Psoas muscle (tissue), 8 donors: ENCODE results near the gene TAF10. TPM values are rescaled to one million over a fixed set of nuclear protein-coding genes. Genes with fewer than 3 reads are reported as not detected.
A peak's percentile ranks its signal among the peaks of the same experiment; 100 is the strongest.

Experiments used
- ATAC-seq, 4 donors: fragments of 200-7000 bp; cut with Tn5 transposase; one replicate each; pipeline ENCODE4 v1.9.1; 2020; ENCODE audit warnings: moderate library complexity in 3 of 4, mild to moderate bottlenecking in 2 of 4
- DNase-seq, 2 donors: peaks; one replicate each; pipeline ENCODE4 v3.0.0-alpha.2; 2020
- H3K27ac ChIP-seq: fragments of 200-600 bp; one replicate; pipeline ENCODE4 v1.8.0; 2022
- H3K27me3 ChIP-seq, 3 donors: fragments of 200-600 bp in 1 of 3; one replicate each; pipeline versions ENCODE4 v1.6.1 to v1.8.0; 2013 to 2022; ENCODE audit warnings: low read length in 2 of 3, mild to moderate bottlenecking in 2 of 3, moderate library complexity in 1 of 3; ENCODE audit not compliant: insufficient read depth in 3 of 3
- H3K36me3 ChIP-seq, 2 donors: fragments of 200-600 bp in 1 of 2; one replicate each; pipeline versions ENCODE4 v1.6.1 to v1.8.0; 2013 to 2022; ENCODE audit warnings: low read depth in 1 of 2, mild to moderate bottlenecking in 1 of 2, moderate library complexity in 1 of 2; ENCODE audit not compliant: insufficient read depth in 1 of 2
- H3K4me1 ChIP-seq: fragments of 200-600 bp; one replicate; pipeline ENCODE4 v1.8.0; 2022
- H3K4me3 ChIP-seq: fragments of 200-600 bp; one replicate; pipeline ENCODE4 v1.8.0; 2022; ENCODE audit warnings: mild to moderate bottlenecking
- H3K9me3 ChIP-seq: fragments of 200-600 bp; one replicate; pipeline ENCODE4 v1.8.0; 2022
- CTCF ChIP-seq: fragments of 200-600 bp; IDR thresholded peaks from one replicate; pipeline ENCODE4 v1.8.0; 2022; ENCODE audit warnings: antibody characterized with exemption
- WGBS, 3 donors: extraction: QIAGEN DNeasy Blood & Tissue Kit; methylation state at CpG; one replicate each; pipeline versions ENCODE4 v1.1.6 to v1.1.7; 2013; 5-methylcytosine and 5-hydroxymethylcytosine counted together
- intact Hi-C, 2 donors: fragments of 100-400 bp; cut with DNase I; formaldehyde crosslinking; loops; one replicate each; pipeline versions ENCODE4 v1.11.0 to v1.14.2; 2022
- polyA plus RNA-seq, 3 donors: library from polyadenylated mRNA; stranded (reverse); fragments of 200-250 nt; gene quantifications; one replicate each; pipeline ENCODE4 v1.2.3, GENCODE V29; 2013
- total RNA-seq, 4 donors: library from RNA; stranded (reverse); fragmentation: NEBNext Ultra II Directional in 2 of 4; extraction: Animal tissue kit (Norgen Biotek cat#: 25700) in 2 of 4; gene quantifications; one replicate each; pipeline versions ENCODE4 v1.2.1 to v1.2.4, GENCODE V29; 2021 to 2023
- donor health status: healthy with polysubstance abuse.
- donor health status: DM: no; HTN: no; CAD: no; lungs with moderate emphysema.
- donor health status: Bipolar disorder and iron deficiency.
- donor health status: healthy.
- donor health status: DM: yes; HTN: yes; CAD: no.
- donor health status: DM: no; HTN: no; CAD: no.
- donor health status: DM: no; HTN: no; CAD: no.
- donor health status: DM: yes; HTN: yes; CAD: no.

Gene TAF10
- total and polyA plus RNA-seq, 7 donors: 67.0 to 119 (median 80.3) TPM

- Histone ChIP-seq H3K36me3 (peaks cover 16 to 74% of the 10 kb centered on the region in 2 donors), H3K4me3 (peak overlapping the region; percentile 80), H3K9me3 (no peaks in the 10 kb centered on the region), H3K27me3 (no peaks in the 10 kb centered on the region), H3K4me1 (peaks cover 35% of the 10 kb centered on the region), H3K27ac (peak overlapping the region; percentile 100)
- no peak for DNase-seq
- ATAC-seq: no peak
- WGBS, 3 donors: 0% methylated on average over 12 to 36 of the region's 36 CpGs
- TF ChIP-seq CTCF: no peak
- intact Hi-C loops: loop anchor here (5.0 to 10.0 kb wide), 2 partner anchors 130 to 377 kb away; partner anchors contain the start of genes ARFIP2 (in 1 of the 2), CNGA4 (in 1 of the 2), FHIP1B (in 1 of the 2) and TIMM10B (in 1 of the 2)
Observed at GRCh38 chr11:6611963-6612212, 128 bp downstream of the TAF10 start.

DNA sequence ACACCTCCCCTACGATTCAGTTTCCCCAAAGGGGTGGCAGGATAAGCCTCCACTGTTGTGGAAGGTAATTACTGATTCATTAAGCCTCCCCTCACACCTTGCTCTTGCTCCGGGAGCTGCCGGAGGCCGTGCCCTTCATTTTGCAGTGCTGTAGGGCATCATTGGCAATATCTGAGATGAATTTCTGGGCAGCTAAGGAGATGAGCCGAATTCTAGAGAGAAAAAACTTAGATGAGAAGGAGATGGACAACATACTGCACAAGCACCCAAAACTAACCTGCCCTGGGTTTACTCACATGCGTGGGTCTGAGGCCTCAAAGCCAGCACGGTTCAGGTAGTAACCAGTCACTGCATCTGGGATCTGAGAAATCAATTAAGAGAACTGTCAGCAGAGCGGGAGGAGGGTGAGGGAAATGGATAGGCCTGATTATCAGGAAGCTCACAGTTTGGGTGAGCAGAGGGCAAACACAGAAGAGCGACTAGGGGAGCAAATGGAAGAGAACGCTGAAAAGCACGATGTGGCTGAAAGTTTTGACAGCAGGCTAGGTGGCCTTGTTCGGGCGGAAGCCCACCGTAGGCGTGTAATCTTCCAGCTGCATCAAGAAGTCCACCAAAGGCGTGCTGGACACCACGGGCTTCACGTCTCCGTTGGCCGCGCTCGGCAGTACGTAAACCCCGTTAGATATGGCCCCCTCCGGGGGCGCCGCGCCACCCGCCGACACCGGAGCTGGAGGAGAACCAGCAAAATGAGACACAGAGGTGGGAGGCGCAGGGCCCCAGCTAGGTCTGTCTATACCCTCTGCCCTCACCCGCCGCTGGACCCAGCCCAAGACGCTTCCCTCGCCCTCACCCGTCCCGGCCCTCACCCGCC is 689 bp downstream of the TAF10 start:
- 10 to 16% (median 10%) methylated on average over 27 to 39 of the region's 39 CpGs for WGBS, 3 donors
- DNase-seq (peak; percentile 57 to 77), ATAC-seq (peak in 3 of 4 donors; percentile 5 to 12 (median 6))
- intact Hi-C loops: loop anchor here (5.0 to 10.0 kb wide), 2 partner anchors 129 to 377 kb away; partner anchors contain the start of genes ARFIP2 (in 1 of the 2), CNGA4 (in 1 of the 2), FHIP1B (in 1 of the 2) and TIMM10B (in 1 of the 2)
- H3K4me3 ChIP-seq: peak overlapping the region; percentile 80
- no peaks in the 10 kb centered on the region for H3K27me3 ChIP-seq
- H3K9me3 ChIP-seq: no peaks in the 10 kb centered on the region
- no peak for TF ChIP-seq CTCF
- H3K27ac ChIP-seq: peak overlapping the region; percentile 100
- H3K4me1 ChIP-seq: peaks cover 41% of the 10 kb centered on the region
- peaks cover 16 to 69% of the 10 kb centered on the region in 2 donors for H3K36me3 ChIP-seq

- WGBS, 3 donors: 85 to 92% (median 86%) methylated on average over 6 of the region's 6 CpGs
- Histone ChIP-seq H3K4me1 (peaks cover 48% of the 10 kb centered on the region), H3K4me3 (peak overlapping the region; percentile 80), H3K27me3 (no peaks in the 10 kb centered on the region), H3K9me3 (no peaks in the 10 kb centered on the region), H3K36me3 (peaks cover 16 to 62% of the 10 kb centered on the region in 2 donors), H3K27ac (peak overlapping the region; percentile 100)
- ATAC-seq (no peak), DNase-seq (no peak)
- no peak for TF ChIP-seq CTCF
- intact Hi-C loops: loop anchor here (5.0 to 10.0 kb wide), 2 partner anchors 128 to 376 kb away; partner anchors contain the start of genes ARFIP2 (in 1 of the 2), CNGA4 (in 1 of the 2), FHIP1B (in 1 of the 2) and TIMM10B (in 1 of the 2)
Observed at GRCh38 chr11:6610591-6610990, 1.4 kb downstream of the TAF10 start.

DNA sequence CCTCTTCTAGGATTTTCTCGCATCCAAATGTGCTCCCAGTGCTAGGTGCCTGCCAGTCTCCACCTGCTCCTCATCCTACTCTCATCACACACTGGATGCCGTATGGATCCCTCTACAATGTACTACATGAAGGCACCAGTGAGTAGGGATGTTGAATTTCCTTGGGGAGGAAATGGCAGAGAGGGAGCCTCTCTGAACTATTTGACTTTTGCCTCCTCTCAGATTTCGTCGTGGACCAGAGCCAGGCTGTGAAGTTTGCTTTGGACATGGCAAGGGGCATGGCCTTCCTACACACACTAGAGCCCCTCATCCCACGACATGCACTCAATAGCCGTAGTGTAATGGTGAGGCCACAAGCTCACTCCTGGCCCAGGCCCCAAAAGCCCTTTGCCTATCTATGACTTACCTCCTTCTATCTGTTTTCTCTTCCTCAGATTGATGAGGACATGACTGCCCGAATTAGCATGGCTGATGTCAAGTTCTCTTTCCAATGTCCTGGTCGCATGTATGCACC is 2.5 kb downstream of the TAF10 start:
- H3K27ac ChIP-seq: peak overlapping the region; percentile 100
- intact Hi-C loops: loop anchor here (5.0 to 10.0 kb wide), 4 partner anchors 127 to 375 kb away; partner anchors contain the start of genes ARFIP2 (in 1 of the 2), CNGA4 (in 1 of the 2), FHIP1B (in 1 of the 2) and SMPD1 (in 1 of the 2)
- no peaks in the 10 kb centered on the region for H3K9me3 ChIP-seq
- no peaks in the 10 kb centered on the region for H3K27me3 ChIP-seq
- H3K36me3 ChIP-seq: peaks cover 16 to 51% of the 10 kb centered on the region in 2 donors
- H3K4me3 ChIP-seq: no peak overlapping the region
- ATAC-seq: no peak
- WGBS, 3 donors: 66 to 73% (median 70%) methylated on average over 8 of the region's 8 CpGs
- no peak for DNase-seq
- peaks cover 59% of the 10 kb centered on the region for H3K4me1 ChIP-seq
- TF ChIP-seq CTCF: no peak
